Ramos (cell line): ENCODE results near the gene TCEA3.

Experiments
- in situ Hi-C: fragments of 300-500 bp; cut with MboI; formaldehyde crosslinking; loops from one replicate; pipeline ENCODE4 v1.14.3; 2022; ENCODE audit warnings: low sequenced_read_pairs; ENCODE audit not compliant: unreplicated experiment

The TCEA3 gene

GRCh38 chr1:23448846-23449245 lies 24.3 kb upstream of the TCEA3 start:
- in situ Hi-C loops = no loop called here

DNA sequence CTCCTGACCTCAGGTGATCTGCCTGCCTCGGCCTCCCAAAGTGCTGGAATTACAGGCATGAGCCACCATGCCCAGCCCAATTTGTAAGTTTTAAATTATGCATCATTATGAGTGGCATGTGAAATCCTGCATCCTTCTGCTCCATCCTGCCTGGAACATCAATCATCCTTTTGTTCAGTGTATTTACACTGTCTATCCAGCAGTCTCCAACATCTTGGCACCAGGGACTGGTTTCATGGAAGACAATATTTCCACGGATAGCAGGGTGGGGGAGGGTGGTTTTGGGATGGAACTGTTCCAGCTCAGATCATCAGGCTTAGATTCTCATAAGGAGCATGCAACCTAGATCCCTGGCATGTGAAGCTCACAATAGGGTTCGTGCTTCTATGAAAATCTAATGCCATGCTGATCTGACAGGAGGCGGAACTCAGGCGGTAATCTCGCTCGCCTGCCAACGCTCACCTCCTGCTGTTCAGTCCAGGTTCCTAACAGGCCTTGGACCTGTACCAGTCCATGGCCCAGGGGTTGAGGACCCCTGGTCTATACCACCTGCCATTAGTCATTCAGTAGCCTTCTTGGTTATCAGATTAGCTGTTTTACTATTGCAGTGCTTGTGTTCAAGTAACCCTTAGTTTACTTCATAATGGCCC lies 22.2 kb upstream of the TCEA3 start:
- in situ Hi-C loops = no loop called here

GRCh38 chr1:23444596-23445390 lies 20.2 kb upstream of the TCEA3 start:
- in situ Hi-C loops = no loop called here

GRCh38 chr1:23444104-23444533 lies 19.6 kb upstream of the TCEA3 start:
- in situ Hi-C loops = no loop called here

GRCh38 chr1:23442751-23443150 lies 18.2 kb upstream of the TCEA3 start:
- in situ Hi-C loops = no loop called here

- in situ Hi-C loops = no loop called here
These were observed 17.0 kb upstream of the TCEA3 start for GRCh38 chr1:23441446-23442148.

DNA sequence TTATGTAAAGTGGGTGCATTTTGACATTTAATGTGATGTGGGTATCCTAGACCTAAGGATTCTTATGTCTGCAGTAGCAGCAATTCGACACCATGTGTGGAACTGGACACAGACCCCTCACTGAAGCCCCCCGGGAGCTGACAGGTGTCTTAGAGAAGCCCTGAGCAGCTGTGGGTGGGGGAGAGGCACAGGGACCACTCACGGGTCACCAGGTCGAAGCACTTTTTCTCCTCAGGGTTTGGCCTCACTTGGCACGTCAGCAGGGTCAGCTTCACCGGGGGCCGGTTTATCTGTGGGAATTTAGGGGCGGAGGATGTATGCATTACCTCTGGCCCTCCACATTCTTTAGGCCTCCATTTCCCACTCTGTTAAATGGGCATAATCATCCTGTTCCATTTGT lies 14.0 kb upstream of the TCEA3 start:
- in situ Hi-C loops = no loop called here

DNA sequence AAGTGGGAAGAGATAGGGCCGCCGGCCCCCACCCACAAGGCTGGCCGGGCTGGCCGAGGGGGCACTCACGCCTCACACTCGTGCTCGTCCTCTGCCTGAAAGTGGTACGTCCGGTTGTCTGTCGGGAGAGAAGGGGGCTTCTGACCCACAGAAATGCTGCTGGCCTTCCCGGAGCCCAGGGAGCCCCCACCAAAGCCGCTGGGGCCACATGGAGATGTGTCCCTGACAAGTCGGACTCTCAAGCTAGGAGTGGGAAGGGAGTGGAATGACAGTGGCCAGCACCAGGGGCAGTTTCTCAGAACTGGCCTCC lies 12.8 kb upstream of the TCEA3 start:
- in situ Hi-C loops = no loop called here

- in situ Hi-C loops = no loop called here
These were observed 12.2 kb upstream of the TCEA3 start for GRCh38 chr1:23436520-23437354.

- in situ Hi-C loops = no loop called here
These were observed 9.8 kb upstream of the TCEA3 start for GRCh38 chr1:23434260-23434775.

- in situ Hi-C loops = no loop called here
These were observed 8.6 kb upstream of the TCEA3 start for GRCh38 chr1:23433122-23433521.

GRCh38 chr1:23431431-23431830 lies 6.9 kb upstream of the TCEA3 start:
- in situ Hi-C loops = no loop called here

DNA sequence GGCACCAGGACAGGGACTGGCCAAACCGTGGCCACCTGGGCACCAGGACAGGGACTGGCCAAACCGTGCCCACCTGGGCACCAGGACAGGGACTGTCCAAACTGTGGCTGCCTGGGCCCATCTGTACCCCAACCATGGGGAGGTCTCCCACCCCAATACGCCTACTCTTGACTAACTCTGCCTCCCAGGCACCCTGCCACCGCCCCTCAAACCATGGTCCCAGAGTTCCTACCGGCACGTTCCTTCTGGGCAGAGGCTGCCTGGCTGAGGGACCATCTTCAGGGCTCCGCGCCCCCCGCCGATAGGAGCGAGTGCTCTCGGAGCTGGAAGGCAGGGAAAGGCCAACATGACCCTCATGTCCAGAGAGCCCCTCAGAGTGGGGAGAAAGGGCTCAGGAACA lies 6.3 kb upstream of the TCEA3 start:
- in situ Hi-C loops = no loop called here

GRCh38 chr1:23428136-23428905 lies 3.8 kb upstream of the TCEA3 start:
- in situ Hi-C loops = no loop called here

- in situ Hi-C loops = no loop called here
These were observed 3.0 kb upstream of the TCEA3 start for GRCh38 chr1:23427550-23427949.

- in situ Hi-C loops = no loop called here
These were observed 2.3 kb upstream of the TCEA3 start for GRCh38 chr1:23426828-23427227.

- in situ Hi-C loops = no loop called here
These were observed 596 bp upstream of the TCEA3 start for GRCh38 chr1:23425193-23425494.

- in situ Hi-C loops = no loop called here
These were observed 894 bp downstream of the TCEA3 start for GRCh38 chr1:23423415-23424292.

DNA sequence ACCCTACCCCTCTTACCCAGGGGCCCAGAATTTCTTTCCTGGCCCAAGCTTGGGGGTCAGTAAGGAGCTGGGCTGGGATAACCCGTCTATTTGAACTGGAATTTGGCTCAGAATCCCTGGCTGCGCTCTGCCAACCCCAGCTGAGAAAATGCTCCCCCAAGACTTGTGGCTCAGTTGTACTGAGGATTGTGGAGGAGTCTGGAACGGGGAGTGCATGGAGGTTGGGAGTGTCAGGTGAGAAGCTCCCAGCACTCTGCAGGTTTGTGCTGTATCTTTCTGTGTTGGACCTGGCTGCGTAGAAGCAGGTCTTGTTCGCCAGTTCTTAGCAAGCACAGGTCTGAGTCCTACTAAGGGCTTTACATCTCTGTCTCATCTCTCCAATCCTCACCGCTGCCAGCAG lies 1.6 kb downstream of the TCEA3 start:
- in situ Hi-C loops = no loop called here
